Occipital lobe (tissue), 2 donors: ENCODE measurements around the gene LRRC23. TPM values are rescaled to one million over a fixed set of nuclear protein-coding genes. Genes with fewer than 3 reads are reported as not detected.

Experiments
- DNase-seq: peaks from one replicate; lab custom pipeline; 2025; lab: John Stamatoyannopoulos, UW
- total RNA-seq: library from RNA; depleted of rRNA; stranded (reverse); fragments of >200 nt; gene quantifications from one replicate; pipeline ENCODE4 v1.2.3, GENCODE V29; 2014

Gene LRRC23
- total RNA-seq, 1 donor from 2014 or later = 7.6 TPM

GRCh38 chr12:6925239-6925539 is 20.6 kb downstream of the LRRC23 start:
- DNase-seq = no peak

- DNase-seq = peak; percentile 50
These were observed 21.1 kb downstream of the LRRC23 start for GRCh38 chr12:6925540-6926279.

- peak; percentile 51 for DNase-seq
These were observed 22.9 kb downstream of the LRRC23 start, which contains the start of gene ATN1 for GRCh38 chr12:6927379-6928021. Gene ATN1, plus strand, starts transcription at chr12:6927959. Its CDS starts 6,043 bp downstream, at chr12:6934002.

GRCh38 chr12:6928022-6928702 is 23.5 kb downstream of the LRRC23 start:
- no peak for DNase-seq

- DNase-seq = no peak
These were observed 24.2 kb downstream of the LRRC23 start for GRCh38 chr12:6928703-6929407.

GRCh38 chr12:6929466-6930452 is 25.1 kb downstream of the LRRC23 start:
- DNase-seq = no peak

- DNase-seq = no peak
These were observed 28.1 kb downstream of the LRRC23 start for GRCh38 chr12:6932766-6933165.

- no peak for DNase-seq
These were observed 29.5 kb downstream of the LRRC23 start for GRCh38 chr12:6934110-6934509.

- DNase-seq = no peak
These were observed 31.0 kb downstream of the LRRC23 start for GRCh38 chr12:6935371-6936193.

GRCh38 chr12:6936194-6936635 is 31.6 kb downstream of the LRRC23 start:
- DNase-seq = no peak

GRCh38 chr12:6936636-6937480 is 32.2 kb downstream of the LRRC23 start:
- DNase-seq = no peak

- peak; percentile 90 for DNase-seq
These were observed 33.1 kb downstream of the LRRC23 start for GRCh38 chr12:6937481-6938352.

GRCh38 chr12:6938353-6939190 is 34.0 kb downstream of the LRRC23 start:
- DNase-seq = no peak

- no peak for DNase-seq
These were observed 34.5 kb downstream of the LRRC23 start for GRCh38 chr12:6939191-6939540.

- no peak for DNase-seq
These were observed 36.6 kb downstream of the LRRC23 start for GRCh38 chr12:6941267-6941666.

GRCh38 chr12:6941782-6942181 is 37.2 kb downstream of the LRRC23 start:
- DNase-seq = no peak

GRCh38 chr12:6942331-6942665 is 37.7 kb downstream of the LRRC23 start:
- DNase-seq = no peak
